ENCODE results near the gene NR2C1.
A peak's percentile ranks its signal among the peaks of the same experiment; 100 is the strongest.

The NR2C1 gene

DNA sequence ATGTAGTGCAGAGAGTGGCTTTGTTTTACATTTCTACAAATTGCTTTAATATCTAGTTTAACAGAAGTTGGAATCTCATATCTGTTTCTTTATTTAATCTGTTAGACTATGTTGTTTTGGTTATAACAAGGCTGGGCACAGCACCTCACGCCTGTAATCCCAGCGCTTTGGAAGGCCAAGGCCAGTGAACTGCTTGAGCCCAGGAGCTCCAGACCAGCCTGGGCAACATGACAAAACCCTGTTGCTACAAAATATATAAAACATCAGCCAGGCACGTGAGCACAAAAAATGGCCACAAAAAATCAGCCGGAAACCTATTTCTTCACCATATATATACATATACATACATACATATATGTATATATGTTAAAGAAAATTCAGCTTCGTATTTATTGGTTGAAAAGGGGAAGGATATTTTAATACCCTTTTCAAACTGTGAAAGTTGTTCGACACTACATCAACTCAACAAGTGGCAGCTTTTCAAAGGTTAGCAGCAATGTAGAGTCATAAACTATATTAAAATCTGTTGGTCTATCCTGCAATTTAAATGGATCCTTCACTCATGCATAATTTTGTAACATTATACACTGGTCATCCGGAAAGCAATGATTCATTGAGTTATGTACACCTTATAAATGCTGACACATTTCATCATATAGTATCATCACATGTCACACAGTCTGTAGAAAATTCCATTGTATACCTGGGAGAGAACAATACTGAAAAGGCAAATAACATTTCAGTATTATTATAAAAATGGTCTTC is 7.1 kb downstream of the NR2C1 start:
- H3K4me3 ChIP-seq (ENCODE audit: low read length) = no peak overlapping the region
- TF ChIP-seq ZNF274 (IDR thresholded peaks at IDR 0.05; ENCODE audit: low read depth, low read length) = no peak

DNA sequence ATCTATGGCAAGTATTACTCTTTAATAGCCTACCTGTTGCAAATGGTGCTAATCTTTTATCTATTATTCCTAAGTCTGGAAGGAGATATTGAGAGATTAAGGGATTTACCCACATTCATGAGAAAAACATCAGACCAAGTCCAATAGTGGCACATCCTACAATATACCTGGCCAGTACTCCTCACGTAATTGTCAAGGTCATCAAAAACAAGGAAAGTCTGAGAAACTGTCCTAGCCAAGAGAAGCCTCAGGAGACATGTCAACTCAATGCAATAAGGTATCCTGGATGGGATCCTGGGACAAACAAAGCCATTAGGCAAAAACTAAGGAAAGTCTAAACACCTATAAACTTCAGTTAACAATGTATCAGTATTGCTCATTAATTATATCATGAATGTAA is 12.5 kb downstream of the NR2C1 start:
- TF ChIP-seq ZNF274 (IDR thresholded peaks at IDR 0.05; ENCODE audit: low read depth, low read length) = no peak

DNA sequence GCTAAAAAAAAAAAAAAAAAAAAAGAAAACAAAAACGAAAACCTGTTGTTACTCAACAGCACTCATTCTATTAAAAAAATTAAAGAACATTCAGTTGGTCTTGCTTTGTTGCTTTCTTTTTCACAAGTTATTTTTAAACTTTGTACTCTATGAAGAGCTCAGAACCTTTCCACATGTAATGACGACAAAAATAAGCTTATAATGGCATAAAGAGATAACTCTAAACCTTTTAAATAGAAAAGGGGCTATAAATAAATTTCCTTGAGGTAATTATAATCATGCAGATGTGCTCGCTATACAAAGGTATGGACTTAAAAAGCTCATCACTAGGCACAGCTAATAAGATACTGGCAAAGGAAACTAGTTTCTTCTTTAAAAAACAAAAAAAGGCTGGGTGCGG is 13.4 kb downstream of the NR2C1 start:
- H3K4me3 ChIP-seq (ENCODE audit: low read length) = no peak overlapping the region
- TF ChIP-seq ZNF274 (IDR thresholded peaks at IDR 0.05; ENCODE audit: low read depth, low read length) = no peak

More for the DNA sequence above, 12.5 kb downstream of the NR2C1 start:
- H3K4me3 ChIP-seq (ENCODE audit: low read length) = no peak overlapping the region

DNA sequence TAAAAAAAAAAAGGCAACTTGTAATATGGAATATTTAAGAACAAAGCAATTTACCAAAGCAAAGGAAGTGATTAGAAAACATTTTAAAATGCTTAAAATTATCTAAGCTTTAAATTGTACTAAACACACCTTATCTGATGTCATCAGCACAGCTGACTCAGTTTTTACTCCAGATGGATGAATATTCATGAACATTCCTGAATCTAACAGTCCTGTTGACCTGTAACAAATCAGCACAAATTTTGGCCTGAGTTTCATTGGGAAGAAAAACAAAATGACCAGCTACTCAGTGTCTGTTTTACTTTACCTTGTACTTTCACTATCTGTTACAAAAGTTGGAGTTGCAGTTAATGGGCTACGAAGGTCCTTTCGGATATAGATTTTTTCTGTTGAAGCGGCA is 16.0 kb downstream of the NR2C1 start:
- no peak overlapping the region for H3K4me3 ChIP-seq (ENCODE audit: low read length)
- TF ChIP-seq ZNF274 (IDR thresholded peaks at IDR 0.05; ENCODE audit: low read depth, low read length) = no peak

DNA sequence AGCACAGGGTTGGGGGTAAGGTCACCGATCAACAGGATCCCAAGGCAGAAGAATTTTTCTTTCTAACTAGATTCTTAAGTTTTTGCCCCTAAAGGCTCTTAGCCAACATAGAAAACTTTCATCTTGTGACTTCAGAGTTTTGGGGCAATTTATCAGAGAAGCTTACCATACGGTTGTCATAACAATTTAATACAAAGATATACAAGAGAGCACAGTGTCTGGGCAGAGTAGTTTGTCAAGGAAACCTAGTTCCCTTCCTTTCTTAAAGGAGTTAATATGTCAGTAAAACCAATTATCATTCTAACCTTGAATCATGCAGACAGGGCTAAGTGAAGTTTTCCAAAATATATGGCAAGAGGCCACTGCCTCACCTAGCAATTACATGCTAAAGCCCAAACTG is 18.4 kb downstream of the NR2C1 start:
- TF ChIP-seq ZNF274 (IDR thresholded peaks at IDR 0.05; ENCODE audit: low read depth, low read length) = no peak
- H3K4me3 ChIP-seq (ENCODE audit: low read length) = no peak overlapping the region

DNA sequence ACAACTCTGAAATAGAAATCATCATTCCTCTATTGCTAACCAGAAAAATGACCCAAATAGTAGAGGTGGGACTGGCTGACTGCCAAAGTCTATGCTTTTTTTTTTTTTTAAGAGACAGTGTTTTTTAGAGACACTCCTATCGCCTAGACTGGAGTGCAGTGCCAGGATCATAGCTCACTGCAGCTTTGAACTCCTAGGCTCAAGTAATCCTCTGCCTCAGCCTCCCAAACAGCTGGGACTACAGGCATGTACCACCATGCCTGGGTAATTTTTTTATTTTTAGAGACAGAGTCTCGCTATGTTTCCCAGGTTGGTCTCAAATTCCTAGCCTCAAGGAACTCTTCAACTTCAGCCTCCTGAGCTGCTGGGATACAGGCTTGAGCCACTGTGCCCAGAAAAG is 19.2 kb downstream of the NR2C1 start:
- TF ChIP-seq ZNF274 (IDR thresholded peaks at IDR 0.05; ENCODE audit: low read depth, low read length) = no peak
- H3K4me3 ChIP-seq (ENCODE audit: low read length) = no peak overlapping the region

DNA sequence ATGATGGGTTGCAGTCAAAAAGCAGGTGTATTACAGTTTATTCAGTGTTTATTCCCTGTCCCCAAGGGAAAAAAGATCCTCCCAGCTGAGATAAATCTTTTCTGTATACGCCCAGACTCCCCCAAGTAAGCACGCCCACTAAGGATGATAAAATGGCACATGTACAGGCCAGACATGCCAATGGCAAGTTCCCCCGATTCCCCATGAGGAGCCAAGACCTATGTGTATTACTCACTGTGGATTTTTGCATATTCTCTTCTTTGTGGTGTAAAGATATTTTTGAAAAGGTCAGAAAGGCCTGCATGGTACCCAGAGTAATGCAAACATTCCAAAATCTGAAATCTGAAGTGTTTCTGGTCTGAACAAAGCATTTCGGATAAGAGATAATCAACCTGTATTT is 22.2 kb downstream of the NR2C1 start:
- no peak for TF ChIP-seq ZNF274 (IDR thresholded peaks at IDR 0.05; ENCODE audit: low read depth, low read length)
- H3K4me3 ChIP-seq (ENCODE audit: low read length) = no peak overlapping the region

DNA sequence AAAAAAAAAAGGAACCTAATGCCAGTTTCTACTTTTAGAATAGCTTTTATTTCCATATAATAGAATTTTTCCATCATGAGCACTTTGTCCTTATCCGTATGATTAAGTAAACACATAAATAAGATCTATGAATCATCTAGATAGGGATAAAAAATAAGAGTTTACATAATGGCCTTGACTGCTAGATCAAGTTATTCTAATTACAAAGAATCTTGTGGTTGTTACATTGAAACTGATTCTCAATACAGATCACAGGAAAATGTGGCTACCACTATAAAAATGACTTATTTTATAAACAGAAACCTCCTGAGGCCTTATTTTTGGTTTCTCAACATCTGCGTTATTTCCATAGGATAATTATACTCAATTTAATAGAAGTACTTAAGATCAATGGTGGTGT is 35.5 kb downstream of the NR2C1 start:
- TF ChIP-seq ZNF274 (IDR thresholded peaks at IDR 0.05; ENCODE audit: low read depth, low read length) = no peak
- no peak overlapping the region for H3K4me3 ChIP-seq (ENCODE audit: low read length)

DNA sequence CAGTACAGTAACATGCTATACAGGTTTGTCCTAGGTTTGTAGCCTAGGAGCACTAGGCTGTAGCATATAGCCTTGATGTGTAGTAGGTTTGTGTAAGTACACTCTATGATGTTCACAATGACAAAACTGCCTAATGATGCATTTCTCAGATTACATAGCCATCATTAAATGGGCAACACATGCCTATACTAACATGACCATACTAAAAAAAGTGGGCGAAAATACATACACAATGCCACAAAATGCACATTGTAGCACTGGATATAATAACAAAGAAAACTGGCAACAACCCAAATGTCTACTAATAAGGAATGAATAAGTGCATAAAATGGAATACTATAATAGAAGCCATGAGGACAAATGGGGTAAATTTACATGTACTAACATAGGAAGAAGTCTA is 38.7 kb downstream of the NR2C1 start:
- TF ChIP-seq ZNF274 (IDR thresholded peaks at IDR 0.05; ENCODE audit: low read depth, low read length) = no peak
- H3K4me3 ChIP-seq (ENCODE audit: low read length) = no peak overlapping the region

DNA sequence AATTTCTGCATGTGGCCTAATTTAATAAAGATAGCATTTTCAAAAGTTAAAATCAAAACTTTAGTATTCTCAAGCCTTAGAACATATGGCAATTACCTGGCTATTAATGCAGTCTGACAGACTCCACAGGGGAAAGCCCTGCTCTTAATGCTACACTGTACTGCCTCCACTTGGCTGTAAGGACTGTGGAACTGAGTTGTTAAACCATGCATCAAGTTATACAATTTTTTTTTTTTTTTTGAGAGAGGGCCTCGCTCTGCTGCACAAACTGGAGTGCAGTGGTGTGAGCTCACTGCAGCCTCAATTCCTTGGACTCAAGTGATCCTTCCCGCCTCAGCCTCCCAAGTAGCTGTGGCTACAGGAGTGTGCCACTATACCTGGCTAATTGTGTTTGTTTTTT is 50.9 kb downstream of the NR2C1 start:
- TF ChIP-seq ZNF274 (IDR thresholded peaks at IDR 0.05; ENCODE audit: low read depth, low read length) = no peak
- no peak overlapping the region for H3K4me3 ChIP-seq (ENCODE audit: low read length)

DNA sequence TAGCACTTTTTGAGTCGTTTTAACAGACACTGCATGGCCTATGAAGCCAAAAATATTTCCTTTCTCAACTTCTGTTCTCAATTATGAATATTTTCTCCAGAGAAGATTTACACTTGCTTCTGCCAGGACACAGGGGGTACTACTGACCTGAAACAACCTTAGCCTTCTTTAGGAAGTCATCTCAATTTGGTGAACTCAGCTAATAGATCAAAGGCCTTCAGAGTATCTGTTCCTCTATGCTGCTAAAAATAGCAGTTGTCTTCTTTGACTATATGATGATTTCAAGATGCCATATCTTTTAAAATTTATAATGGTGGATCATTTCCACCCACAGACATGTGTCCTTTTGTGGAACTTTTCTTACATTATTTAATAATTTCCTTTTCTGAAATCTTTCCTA is 55.9 kb downstream of the NR2C1 start:
- H3K4me3 ChIP-seq (ENCODE audit: low read length) = no peak overlapping the region

DNA sequence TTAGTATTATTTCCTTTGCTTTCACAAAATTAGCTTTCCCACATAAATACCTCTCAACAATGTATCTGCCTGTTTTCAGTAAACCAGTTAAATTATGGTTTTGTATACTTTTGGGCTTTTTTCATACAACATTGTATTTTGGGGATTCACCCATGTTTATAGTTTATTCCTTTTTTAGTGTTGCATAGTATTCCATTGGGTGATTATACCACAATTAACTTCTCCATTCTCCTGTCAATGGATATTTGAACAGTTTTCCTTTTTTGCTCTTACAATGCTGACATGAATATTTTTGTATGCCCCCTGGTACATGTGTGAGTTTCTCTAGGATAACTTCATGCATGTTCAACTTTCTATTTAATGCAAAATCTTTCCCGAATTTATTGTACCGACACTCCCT is 57.3 kb downstream of the NR2C1 start:
- H3K4me3 ChIP-seq (ENCODE audit: low read length) = no peak overlapping the region
- TF ChIP-seq ZNF274 (IDR thresholded peaks at IDR 0.05; ENCODE audit: low read depth, low read length) = no peak

More for the DNA sequence above, 55.9 kb downstream of the NR2C1 start:
- no peak for TF ChIP-seq ZNF274 (IDR thresholded peaks at IDR 0.05; ENCODE audit: low read depth, low read length)

DNA sequence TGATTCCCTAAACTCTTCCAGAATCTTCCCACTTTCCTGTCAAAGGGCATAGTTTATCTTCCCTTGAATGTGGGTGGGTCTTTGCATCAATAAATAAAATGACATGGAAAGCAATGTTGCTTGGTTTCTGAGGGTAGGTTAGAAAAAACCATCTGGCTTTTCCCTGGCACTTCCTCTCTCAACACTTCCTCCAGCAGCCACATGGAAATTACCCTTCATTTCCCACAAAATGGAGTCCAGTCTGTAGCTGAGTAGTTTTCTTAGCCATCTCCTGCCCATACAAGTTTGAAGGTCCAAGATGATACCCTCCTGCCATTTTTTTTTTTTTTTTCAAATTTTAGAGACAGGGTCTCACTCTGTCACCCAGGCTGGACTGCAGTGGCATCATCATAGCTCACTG is 58.9 kb downstream of the NR2C1 start:
- TF ChIP-seq ZNF274 (IDR thresholded peaks at IDR 0.05; ENCODE audit: low read depth, low read length) = no peak
- H3K4me3 ChIP-seq (ENCODE audit: low read length) = no peak overlapping the region

DNA sequence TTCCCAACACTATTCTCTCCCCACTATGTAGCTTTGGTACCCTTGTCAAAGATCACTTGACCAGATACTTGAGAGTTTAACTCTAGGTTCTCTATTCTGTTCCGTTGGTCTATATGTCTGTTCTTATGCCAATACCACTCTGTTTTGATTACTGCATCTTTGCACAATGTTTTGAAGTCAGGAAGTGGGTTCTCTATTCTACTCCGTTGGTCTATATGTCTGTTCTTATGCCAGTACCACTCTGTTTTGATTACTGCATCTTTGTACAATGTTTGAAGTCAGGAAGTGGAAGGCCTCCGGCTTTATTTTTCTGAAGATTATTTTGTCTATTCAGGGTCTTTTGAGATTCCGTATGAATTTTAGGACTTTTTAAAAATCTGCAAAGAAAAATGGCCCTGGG is 67.2 kb downstream of the NR2C1 start:
- no peak for TF ChIP-seq ZNF274 (IDR thresholded peaks at IDR 0.05; ENCODE audit: low read depth, low read length)
- no peak overlapping the region for H3K4me3 ChIP-seq (ENCODE audit: low read length)

DNA sequence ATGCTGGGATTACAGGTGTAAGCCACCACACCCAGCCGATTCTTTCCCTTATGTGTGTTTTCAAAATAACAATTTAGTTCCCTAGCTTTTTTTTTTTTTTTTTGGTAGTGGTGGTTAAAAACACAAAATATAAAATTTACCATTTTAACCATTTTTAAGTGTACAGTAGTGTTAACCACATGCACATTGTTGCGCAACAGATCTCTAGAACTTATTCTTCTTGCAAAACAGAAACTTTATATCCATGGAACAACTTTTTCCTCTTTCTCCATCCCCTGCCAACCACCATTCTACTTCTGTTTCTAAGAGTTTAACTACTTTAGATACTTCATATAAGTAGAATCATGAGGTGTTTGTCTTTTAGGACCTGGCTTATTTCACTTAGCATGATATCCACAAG is 68.8 kb downstream of the NR2C1 start:
- no peak overlapping the region for H3K4me3 ChIP-seq (ENCODE audit: low read length)
- TF ChIP-seq ZNF274 (IDR thresholded peaks at IDR 0.05; ENCODE audit: low read depth, low read length) = no peak

DNA sequence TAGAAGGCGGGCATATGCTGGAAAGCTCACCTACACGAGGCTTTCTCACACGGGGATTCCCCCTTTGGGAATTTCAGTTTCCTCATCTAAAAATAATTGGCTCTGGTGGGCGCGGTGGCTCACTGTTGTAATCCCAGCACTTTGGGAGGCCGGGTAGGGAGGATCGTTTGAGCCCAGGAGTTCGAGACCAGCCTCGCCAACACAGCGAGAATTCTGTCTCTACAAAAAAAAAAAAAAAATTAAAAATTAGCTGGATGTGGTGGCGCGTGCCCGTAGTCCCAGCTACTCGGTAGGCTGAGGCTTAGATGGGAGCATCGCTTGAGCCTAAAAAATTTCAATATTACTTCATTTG is 69.5 kb downstream of the NR2C1 start:
- TF ChIP-seq ZNF274 (IDR thresholded peaks at IDR 0.05; ENCODE audit: low read depth, low read length) = no peak
- peak overlapping the region; percentile 35; the same call in 1 of the 2 replicates for H3K4me3 ChIP-seq (ENCODE audit: low read length)

Data from GM08714 (cell line).